Pancreas (tissue), 10 donors: Measurements from ENCODE around the gene KHDC4. TPM values are rescaled to one million over a fixed set of nuclear protein-coding genes. Genes with fewer than 3 reads are reported as not detected.
A peak's percentile ranks its signal among the peaks of the same experiment; 100 is the strongest.

ENCODE experiments used
- ATAC-seq, 4 donors: fragments of 200-7000 bp; cut with Tn5 transposase; one replicate each; pipeline versions ENCODE4 v1.8.0 to v1.9.1; 2020; ENCODE audit warnings: mild to moderate bottlenecking in 4 of 4, moderate library complexity in 4 of 4
- DNase-seq, 6 donors: peaks; one replicate each; pipeline ENCODE4 v3.0.0-alpha.2; 2020
- FAIRE-seq: peaks from 2 replicates; lab custom pipeline; 2012; peaks lifted over from hg19 to GRCh38; lab: Jason Lieb, UNC
- H3K27ac ChIP-seq, 4 donors: fragments of 200-600 bp; sonication (generic); 1 replicate in 3 of 4; 2 replicates in 1 of 4; pipeline versions ENCODE4 v1.5.0 to v1.8.0; 2020
- H3K27me3 ChIP-seq, 4 donors: fragments of 200-600 bp; one replicate each; pipeline ENCODE4 v1.8.0; 2021
- H3K36me3 ChIP-seq, 3 donors: fragments of 200-600 bp; sonication (generic) in 1 of 3; one replicate each; pipeline versions ENCODE4 v1.5.0 to v1.8.0; 2020 to 2021
- H3K4me1 ChIP-seq, 3 donors: fragments of 200-600 bp; one replicate each; pipeline ENCODE4 v1.8.0; 2021
- H3K4me3 ChIP-seq, 4 donors: fragments of 200-600 bp; sonication (generic) in 2 of 4; one replicate each; pipeline versions ENCODE4 v1.5.0 to v1.8.0; 2020 to 2021
- H3K9me3 ChIP-seq, 4 donors: fragments of 200-600 bp; one replicate each; pipeline ENCODE4 v1.8.0; 2021
- WGBS, 2 donors: extraction: QIAGEN DNeasy Blood & Tissue Kit; methylation state at CpG; one replicate each; pipeline ENCODE4 v1.1.7; 2013; 5-methylcytosine and 5-hydroxymethylcytosine counted together
- intact Hi-C, 3 donors: fragments of 100-400 bp; cut with DNase I; formaldehyde crosslinking; loops; one replicate each; pipeline versions ENCODE4 v1.11.1 to v1.14.2; 2022
- polyA plus RNA-seq, 2 donors: library from polyadenylated mRNA; stranded (reverse); fragments of 200-250 nt; gene quantifications; one replicate each; pipeline ENCODE4 v1.2.3, GENCODE V29; 2013
- total RNA-seq, 6 donors: library from RNA; stranded (reverse); fragmentation: NEBNext Ultra II Directional in 4 of 6; extraction: Animal tissue kit (Norgen Biotek cat#: 25700) in 4 of 6; gene quantifications; one replicate each; pipeline versions ENCODE4 v1.2.1 to v1.2.4, GENCODE V29; 2021 to 2023
- TF ChIP-seq, protein P1 (sequence below), 4 donors: fragments of 200-600 bp; sonication (generic) in 3 of 4; IDR thresholded peaks; one replicate each; pipeline versions ENCODE4 v1.5.0 to v1.8.0; 2021; ENCODE audit warnings: antibody characterized with exemption in 4 of 4
- donor health status: healthy with polysubstance abuse.
- donor health status: DM: no; HTN: no; CAD: no; lungs with moderate emphysema.
- donor health status: DM: no; HTN: no; CAD: no.
- donor health status: control.
- donor health status: control.
- donor health status: Bipolar disorder and iron deficiency.
- donor health status: DM: yes; HTN: yes; CAD: no.
- donor health status: DM: no; HTN: no; CAD: no.
- donor health status: DM: no; HTN: no; CAD: no.
- donor health status: DM: yes; HTN: yes; CAD: no.

Gene KHDC4
- total and polyA plus RNA-seq, 8 donors: 11.9 to 32.8 (median 19.1) TPM

DNA sequence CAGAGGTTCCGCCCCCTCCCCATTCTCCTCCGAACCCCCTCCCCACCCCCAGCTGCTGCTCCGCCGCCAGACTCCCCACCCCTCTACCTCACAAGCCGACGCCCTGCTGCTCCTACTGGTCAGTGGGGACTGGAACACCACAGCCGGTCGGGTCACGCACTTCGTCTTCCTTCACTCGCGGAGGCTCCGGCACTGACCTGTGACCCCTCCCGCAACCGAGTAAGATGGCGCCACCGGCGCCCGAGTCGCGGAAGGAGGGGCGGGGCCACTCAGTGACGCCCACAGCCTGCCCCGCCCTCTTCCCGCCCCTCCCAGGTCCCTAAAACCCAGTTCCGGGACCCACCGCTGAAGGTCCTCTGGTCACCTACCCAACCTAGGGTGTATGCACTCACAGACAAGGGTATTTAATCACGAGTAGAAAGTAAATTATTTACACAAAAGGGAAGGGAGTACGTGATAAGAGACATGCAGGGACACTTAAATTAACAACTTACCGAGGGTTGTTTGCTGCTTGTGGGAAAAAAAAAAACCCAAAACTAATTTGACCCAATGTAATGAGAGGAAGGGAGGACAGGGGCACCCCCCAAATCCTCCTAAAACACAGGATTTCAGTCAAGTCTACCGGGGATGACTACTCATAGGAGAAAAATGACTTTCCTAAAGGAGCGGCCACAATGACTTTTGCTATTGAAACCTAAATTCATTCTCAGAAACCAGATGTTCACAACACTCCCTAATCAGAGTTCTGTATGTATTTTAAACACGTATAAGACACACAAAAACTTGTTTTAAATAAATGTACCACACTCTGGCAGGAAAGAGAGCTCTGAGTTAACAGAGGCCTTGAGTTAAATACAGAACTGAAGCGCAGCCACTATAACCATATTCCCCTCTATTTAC lies 22.8 kb downstream of the KHDC4 start, which contains the start of gene RIT1:
RIT1 (minus strand) TSS at position 194 of the 900 bp plus-strand sequence. CDS start 588 bp downstream, outside the sequence.
- 4% methylated on average over 34 of the region's 34 CpGs for WGBS, 2 donors
- FAIRE-seq: no peak
- peak; percentile 95 to 99 (median 98) for ATAC-seq

DNA sequence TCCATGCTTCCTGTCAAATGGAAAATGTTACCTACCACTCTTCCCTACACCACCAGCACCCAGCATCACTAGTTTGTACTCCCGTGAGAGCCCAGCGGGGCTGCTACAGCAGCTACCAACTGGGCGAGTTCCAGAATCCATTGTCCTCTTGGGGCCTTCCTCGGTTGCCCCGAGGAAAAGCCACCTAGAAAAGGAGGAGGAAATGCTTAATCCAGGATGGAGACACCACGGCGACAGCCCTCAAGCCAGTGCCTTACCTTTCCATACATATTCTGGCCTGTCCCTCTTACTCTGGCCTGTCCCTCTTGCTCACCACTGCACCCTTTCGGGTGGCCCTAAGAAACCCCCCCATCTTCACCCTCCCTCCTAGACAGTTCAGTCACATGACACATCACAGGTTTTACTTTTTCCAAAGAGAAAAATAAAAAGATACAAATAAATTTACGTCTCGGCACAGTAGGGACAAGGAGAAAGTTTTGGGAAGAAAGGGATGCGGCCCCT lies 23.5 kb downstream of the KHDC4 start:
- Histone ChIP-seq H3K9me3 (no peaks in the 10 kb centered on the region), H3K27me3 (no peaks in the 10 kb centered on the region), H3K36me3 (peaks cover 2 to 30% (median 8%) of the 10 kb centered on the region in 3 donors), H3K4me3 (peak overlapping the region; percentile 36 to 72 (median 62)), H3K4me1 (peaks cover 0 to 8% (median 3%) of the 10 kb centered on the region in 3 donors), H3K27ac (peak overlapping the region; percentile 42 to 88 (median 65))
- intact Hi-C loops: no loop called here
- FAIRE-seq (no peak), DNase-seq (peak in 1 of 6 donors; percentile 25), ATAC-seq (peak; percentile 35 to 75 (median 61))
- 1 to 3% methylated on average over 11 of the region's 11 CpGs for WGBS, 2 donors
- TF ChIP-seq, protein P1, sequence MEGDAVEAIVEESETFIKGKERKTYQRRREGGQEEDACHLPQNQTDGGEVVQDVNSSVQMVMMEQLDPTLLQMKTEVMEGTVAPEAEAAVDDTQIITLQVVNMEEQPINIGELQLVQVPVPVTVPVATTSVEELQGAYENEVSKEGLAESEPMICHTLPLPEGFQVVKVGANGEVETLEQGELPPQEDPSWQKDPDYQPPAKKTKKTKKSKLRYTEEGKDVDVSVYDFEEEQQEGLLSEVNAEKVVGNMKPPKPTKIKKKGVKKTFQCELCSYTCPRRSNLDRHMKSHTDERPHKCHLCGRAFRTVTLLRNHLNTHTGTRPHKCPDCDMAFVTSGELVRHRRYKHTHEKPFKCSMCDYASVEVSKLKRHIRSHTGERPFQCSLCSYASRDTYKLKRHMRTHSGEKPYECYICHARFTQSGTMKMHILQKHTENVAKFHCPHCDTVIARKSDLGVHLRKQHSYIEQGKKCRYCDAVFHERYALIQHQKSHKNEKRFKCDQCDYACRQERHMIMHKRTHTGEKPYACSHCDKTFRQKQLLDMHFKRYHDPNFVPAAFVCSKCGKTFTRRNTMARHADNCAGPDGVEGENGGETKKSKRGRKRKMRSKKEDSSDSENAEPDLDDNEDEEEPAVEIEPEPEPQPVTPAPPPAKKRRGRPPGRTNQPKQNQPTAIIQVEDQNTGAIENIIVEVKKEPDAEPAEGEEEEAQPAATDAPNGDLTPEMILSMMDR (IDR thresholded peaks at IDR 0.05): no peak

More for the DNA sequence above, 22.8 kb downstream of the KHDC4 start, which contains the start of gene RIT1:
- Histone ChIP-seq H3K36me3 (peaks cover 2 to 37% (median 14%) of the 10 kb centered on the region in 3 donors), H3K27ac (peak within 1 kb of the TSS; percentile 42 to 88 (median 65)), H3K27me3 (no peaks in the 10 kb centered on the region), H3K9me3 (no peaks in the 10 kb centered on the region), H3K4me3 (peak within 1 kb of the TSS; percentile 36 to 72 (median 62)), H3K4me1 (peaks cover 0 to 8% (median 3%) of the 10 kb centered on the region in 3 donors)
- intact Hi-C loops: no loop called here
- peak; percentile 81 to 93 (median 86) for DNase-seq
- TF ChIP-seq, protein P1 (IDR thresholded peaks at IDR 0.05): no peak

DNA sequence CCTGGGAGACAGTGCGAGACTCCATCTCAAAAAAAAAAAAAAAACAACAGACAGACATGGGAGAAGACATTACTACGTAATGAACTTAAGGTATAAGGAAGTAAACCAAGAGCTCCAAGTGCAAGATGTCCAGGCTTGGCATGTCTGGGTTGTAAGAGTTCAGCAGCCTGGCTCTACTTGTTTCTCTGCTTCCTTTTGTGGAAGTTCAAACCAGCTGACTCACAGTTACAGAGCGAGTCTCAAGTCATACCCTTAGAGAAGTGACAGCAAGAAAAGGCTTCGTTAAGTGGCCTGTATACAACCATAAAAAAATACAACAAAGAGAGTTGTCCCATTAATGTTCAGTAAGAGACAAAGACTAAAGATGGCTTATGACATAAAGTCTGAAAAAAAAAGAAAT lies 24.3 kb downstream of the KHDC4 start:
- H3K4me1 ChIP-seq: peaks cover 0 to 8% (median 3%) of the 10 kb centered on the region in 3 donors
- TF ChIP-seq, protein P1 (IDR thresholded peaks at IDR 0.05): no peak
- peak overlapping the region in 1 of 4 donors; percentile 65 for H3K27ac ChIP-seq
- H3K27me3 ChIP-seq: no peaks in the 10 kb centered on the region
- 87 to 92% methylated on average over 4 of the region's 4 CpGs for WGBS, 2 donors
- peaks cover 2 to 27% (median 8%) of the 10 kb centered on the region in 3 donors for H3K36me3 ChIP-seq
- DNase-seq (peak in 1 of 6 donors; percentile 20), ATAC-seq (peak in 2 of 4 donors; percentile 7 to 34), FAIRE-seq (no peak)
- intact Hi-C loops: no loop called here
- no peaks in the 10 kb centered on the region for H3K9me3 ChIP-seq
- peak overlapping the region in 1 of 4 donors; percentile 72 for H3K4me3 ChIP-seq

DNA sequence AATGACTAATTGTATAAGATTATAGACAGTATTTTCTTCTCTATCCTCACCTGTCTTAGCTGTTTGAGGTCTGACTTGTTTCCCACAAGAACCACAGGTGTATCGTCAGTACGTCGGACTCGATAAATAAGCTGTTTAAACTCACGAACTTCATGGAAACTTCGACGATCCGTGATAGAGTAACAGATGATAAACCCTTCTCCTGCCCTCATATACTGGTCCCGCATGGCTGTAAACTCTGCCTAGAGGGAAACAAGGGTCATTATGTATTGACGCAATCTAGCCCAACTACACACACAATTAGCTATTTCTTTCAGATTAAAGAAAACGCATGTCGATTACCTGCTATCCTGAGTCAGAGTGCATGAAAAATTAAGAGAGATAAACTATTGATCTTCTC lies 30.0 kb downstream of the KHDC4 start:
- H3K36me3 ChIP-seq: peaks cover 7 to 61% (median 24%) of the 10 kb centered on the region in 3 donors
- TF ChIP-seq, protein P1 (IDR thresholded peaks at IDR 0.05): no peak
- DNase-seq (no peak), FAIRE-seq (no peak), ATAC-seq (no peak)
- no peak overlapping the region for H3K4me3 ChIP-seq
- no peaks in the 10 kb centered on the region for H3K27me3 ChIP-seq
- no peaks in the 10 kb centered on the region for H3K4me1 ChIP-seq
- 63 to 68% methylated on average over 12 of the region's 12 CpGs for WGBS, 2 donors
- intact Hi-C loops: no loop called here
- H3K27ac ChIP-seq: no peak overlapping the region
- H3K9me3 ChIP-seq: no peaks in the 10 kb centered on the region
